A673 (cell line): Measurements from ENCODE around the gene CAMK2A. TPM values are rescaled to one million over a fixed set of nuclear protein-coding genes. Genes with fewer than 3 reads are reported as not detected.

Experiments
- BruUV-seq: library from RNA; stranded (reverse); fragments of 400-500 nt; replicated peaks from 2 replicates; lab custom pipeline; 2021; lab: Mats Ljungman, UMichigan
- CTCF ChIA-PET: fragments of 300-600 bp; sonication (Branson Sonifier 250); formaldehyde crosslinking; loops from one replicate; lab custom pipeline; 2022; ENCODE audit warnings: antibody characterized with exemption; lab: Charles Lee
- POLR2A ChIA-PET: fragments of 300-600 bp; sonication (Branson Sonifier 250); formaldehyde crosslinking; loops from one replicate; lab custom pipeline; 2022; ENCODE audit warnings: antibody characterized with exemption; ENCODE audit not compliant: low non-redundant PET; lab: Charles Lee
- DNase-seq: peaks from one replicate; pipeline ENCODE4 v3.0.0-alpha.2; 2015; ENCODE audit warnings: low spot score
- H3K27ac ChIP-seq: fragments of 200-600 bp; sonication (generic); 2 replicates; pipeline ENCODE4 v1.5.1; 2016; ENCODE audit warnings: mixed run types, low read depth, mild to moderate bottlenecking, mixed read lengths, antibody characterized with exemption, low read length; ENCODE audit not compliant: poor library complexity, severe bottlenecking
- H3K27me3 ChIP-seq: fragments of 200-600 bp; sonication (generic); replicated peaks from 2 replicates; pipeline ENCODE4 v1.6.1; 2017; ENCODE audit warnings: mixed run types, low read depth, mild to moderate bottlenecking, mixed read lengths, antibody characterized with exemption, low read length; ENCODE audit not compliant: insufficient read depth, poor library complexity
- H3K36me3 ChIP-seq: fragments of 200-600 bp; sonication (generic); 2 replicates; pipeline ENCODE4 v1.6.1; 2016; ENCODE audit warnings: mixed run types, mild to moderate bottlenecking, mixed read lengths, antibody characterized with exemption, low read length; ENCODE audit not compliant: insufficient read depth, poor library complexity, severe bottlenecking
- H3K4me1 ChIP-seq: fragments of 200-600 bp; sonication (generic); 2 replicates; pipeline ENCODE4 v1.6.1; 2017; ENCODE audit warnings: mixed run types, mild to moderate bottlenecking, mixed read lengths, antibody characterized with exemption, low read length; ENCODE audit not compliant: insufficient read depth, poor library complexity, severe bottlenecking
- H3K4me3 ChIP-seq: fragments of 200-600 bp; sonication (generic); 2 replicates; pipeline ENCODE4 v1.5.1; 2016; ENCODE audit warnings: low read depth, mixed run types, mild to moderate bottlenecking, mixed read lengths, low read length; ENCODE audit not compliant: poor library complexity, severe bottlenecking
- H3K9me3 ChIP-seq: fragments of 200-600 bp; sonication (generic); 2 replicates; pipeline ENCODE4 v1.6.1; 2016; ENCODE audit warnings: mixed run types, low read depth, mild to moderate bottlenecking, mixed read lengths, antibody characterized with exemption, low read length; ENCODE audit not compliant: poor library complexity, severe bottlenecking
- CTCF ChIP-seq: fragments of 300-800, 200-600 bp; sonication (generic); conservative IDR thresholded peaks from 2 replicates; pipeline ENCODE4 v1.5.1; 2017; ENCODE audit warnings: low read depth, mild to moderate bottlenecking, antibody characterized with exemption, low read length, moderate library complexity, mixed read lengths
- EZH2 ChIP-seq: fragments of 200-600 bp; sonication (generic); IDR thresholded peaks from 2 replicates; pipeline ENCODE4 v1.6.1; 2017; ENCODE audit warnings: borderline replicate concordance, low read depth, mild to moderate bottlenecking, mixed read lengths, antibody characterized with exemption, low read length; ENCODE audit not compliant: poor library complexity, severe bottlenecking
- intact Hi-C: fragments of 100-400 bp; cut with micrococcal nuclease; formaldehyde crosslinking; loops from one replicate; pipeline ENCODE4 v1.10.0; 2022; ENCODE audit not compliant: unreplicated experiment
- total RNA-seq: library from RNA; stranded (reverse); gene quantifications from 2 replicates; pipeline ENCODE4 v1.2.3, GENCODE V29; 2021

Gene CAMK2A
- total RNA-seq, 1 experiment from 2014 or later: not detected

GRCh38 chr5:150326707-150327106, 37.1 kb upstream of the CAMK2A start:
- no peak for TF ChIP-seq CTCF
- no peak for TF ChIP-seq EZH2
- ChIA-PET CTCF (no interaction called here), POLR2A (no interaction called here)
- Histone ChIP-seq H3K4me1 (no peaks in the 10 kb centered on the region), H3K36me3 (no peaks in the 10 kb centered on the region), H3K27me3 (no peaks in the 10 kb centered on the region), H3K9me3 (no peaks in the 10 kb centered on the region), H3K4me3 (no peak overlapping the region), H3K27ac (no peak overlapping the region)
- BruUV-seq: no TSS peak
- intact Hi-C loops: no loop called here
- no peak for DNase-seq

- Histone ChIP-seq H3K9me3 (no peaks in the 10 kb centered on the region), H3K4me1 (no peaks in the 10 kb centered on the region), H3K27ac (no peak overlapping the region), H3K27me3 (no peaks in the 10 kb centered on the region), H3K36me3 (no peaks in the 10 kb centered on the region), H3K4me3 (no peak overlapping the region)
- ChIA-PET POLR2A (no interaction called here), CTCF (no interaction called here)
- no TSS peak for BruUV-seq
- DNase-seq: no peak
- intact Hi-C loops: no loop called here
- no peak for TF ChIP-seq CTCF
- no peak for TF ChIP-seq EZH2
Measured at GRCh38 chr5:150325426-150325825, 35.9 kb upstream of the CAMK2A start.

- CTCF ChIA-PET: no interaction called here
- H3K27ac ChIP-seq: no peak overlapping the region
- intact Hi-C loops: no loop called here
- no peak overlapping the region for H3K4me3 ChIP-seq
- POLR2A ChIA-PET: no interaction called here
- no peak for TF ChIP-seq EZH2
- no peak for TF ChIP-seq CTCF
- no peaks in the 10 kb centered on the region for H3K27me3 ChIP-seq
- no peaks in the 10 kb centered on the region for H3K9me3 ChIP-seq
- H3K36me3 ChIP-seq: no peaks in the 10 kb centered on the region
- H3K4me1 ChIP-seq: no peaks in the 10 kb centered on the region
- no peak for DNase-seq
- BruUV-seq: no TSS peak
Measured at GRCh38 chr5:150323819-150324218, 34.2 kb upstream of the CAMK2A start.
